GM18498 (cell line): ENCODE results near the gene HIKESHI.
"Not testable (repeated sequence)": the region's sequence is repeated elsewhere in the genome, so short reads cannot be mapped to it uniquely, and the experiment has no call there.

ENCODE experiments used
- ATAC-seq: cut with Tn5 transposase; IDR thresholded peaks from one replicate; pipeline ENCODE4 v1.9.1; 2021; ENCODE audit warnings: mild to moderate bottlenecking, moderate library complexity; ENCODE audit not compliant: unreplicated experiment

HIKESHI gene, protein sequence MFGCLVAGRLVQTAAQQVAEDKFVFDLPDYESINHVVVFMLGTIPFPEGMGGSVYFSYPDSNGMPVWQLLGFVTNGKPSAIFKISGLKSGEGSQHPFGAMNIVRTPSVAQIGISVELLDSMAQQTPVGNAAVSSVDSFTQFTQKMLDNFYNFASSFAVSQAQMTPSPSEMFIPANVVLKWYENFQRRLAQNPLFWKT

GRCh38 chr11:86302092-86302793 is at the start of gene HIKESHI:
TSS of gene HIKESHI (plus strand) at chr11:86302240. CDS start at chr11:86302449, 209 bp downstream.
- peak; percentile 99 for ATAC-seq

DNA sequence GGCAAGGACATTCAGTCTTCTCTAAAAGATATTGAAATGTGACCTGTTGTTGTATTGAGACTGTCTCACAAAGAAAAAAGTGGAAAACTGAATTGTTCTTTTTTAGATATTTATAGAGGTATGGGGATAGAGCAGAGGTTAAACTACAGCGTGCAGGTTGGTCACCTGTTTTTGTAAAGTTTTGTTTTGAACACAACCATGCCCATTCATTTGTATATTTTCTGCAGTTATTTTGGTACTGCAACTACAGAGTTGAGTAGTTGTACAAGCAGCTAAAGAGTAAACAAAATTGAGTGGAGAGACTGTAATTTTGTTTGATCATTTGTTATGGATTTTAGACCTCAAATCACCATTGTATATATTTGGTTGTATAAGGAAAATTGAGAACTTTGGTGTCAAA is 46.1 kb upstream of the HIKESHI start:
- ATAC-seq: peak; percentile 84

DNA sequence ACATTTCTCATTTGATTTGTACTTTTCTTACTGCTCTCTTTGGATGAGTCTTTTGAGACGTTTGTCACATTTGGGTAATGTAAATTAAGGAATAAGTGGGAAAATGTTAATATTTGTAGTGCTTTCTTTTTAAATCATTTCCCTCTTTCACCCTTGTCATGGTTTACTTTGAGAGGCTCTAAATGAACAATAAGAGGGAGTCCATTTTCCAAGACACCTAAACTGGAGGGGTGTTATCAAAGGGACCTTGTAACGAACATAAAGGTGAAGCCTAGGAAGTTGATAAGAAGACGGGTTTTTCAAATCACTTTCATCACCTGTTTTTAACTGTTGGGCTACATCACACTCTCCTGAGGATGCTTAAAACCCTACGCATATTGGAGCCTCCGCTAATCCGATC is 45.4 kb upstream of the HIKESHI start:
- ATAC-seq: no peak

- no peak for ATAC-seq
Observed at GRCh38 chr11:86257446-86257845, 44.6 kb upstream of the HIKESHI start.

- ATAC-seq: no peak
Observed at GRCh38 chr11:86259730-86260129, 42.3 kb upstream of the HIKESHI start.

GRCh38 chr11:86261328-86261727 is 40.7 kb upstream of the HIKESHI start:
- ATAC-seq: no peak

DNA sequence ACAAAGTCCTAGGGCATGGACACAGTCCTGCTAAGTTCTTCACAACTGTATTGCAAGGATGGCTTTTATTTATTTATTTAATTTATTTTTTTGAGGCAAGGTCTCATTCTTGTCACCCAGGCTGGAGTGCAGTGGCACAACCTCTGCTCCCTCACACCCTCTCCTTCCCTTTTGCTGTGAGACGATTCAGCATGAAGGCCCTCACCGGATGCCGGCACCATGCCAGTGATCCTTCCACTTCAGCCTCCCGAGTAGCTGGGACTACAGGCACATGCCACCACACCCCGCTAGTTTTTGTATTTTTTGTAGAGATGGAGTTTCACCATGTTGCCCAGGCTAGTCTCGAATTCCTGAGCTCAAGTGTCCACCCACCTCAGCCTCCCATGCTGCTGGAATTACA is 39.7 kb upstream of the HIKESHI start:
- ATAC-seq: no peak

DNA sequence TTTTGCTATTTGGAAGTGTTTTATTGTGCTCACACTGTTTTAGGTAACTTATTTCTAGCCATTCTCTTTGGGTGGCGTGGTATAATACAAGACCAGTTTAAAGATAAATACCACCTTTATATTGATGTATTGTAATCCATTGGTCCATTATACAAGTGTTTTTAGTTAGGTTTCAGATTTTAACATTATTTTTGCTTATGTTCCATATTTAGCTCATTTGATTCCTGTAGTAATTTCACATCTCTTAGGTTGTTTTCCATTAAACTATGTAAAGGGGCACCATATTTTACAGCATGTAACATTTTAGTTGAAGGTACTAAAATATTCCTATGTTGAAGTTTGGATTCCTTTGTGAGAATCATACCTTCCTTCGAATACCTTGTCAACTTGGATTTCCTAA is 37.4 kb upstream of the HIKESHI start:
- no peak for ATAC-seq

DNA sequence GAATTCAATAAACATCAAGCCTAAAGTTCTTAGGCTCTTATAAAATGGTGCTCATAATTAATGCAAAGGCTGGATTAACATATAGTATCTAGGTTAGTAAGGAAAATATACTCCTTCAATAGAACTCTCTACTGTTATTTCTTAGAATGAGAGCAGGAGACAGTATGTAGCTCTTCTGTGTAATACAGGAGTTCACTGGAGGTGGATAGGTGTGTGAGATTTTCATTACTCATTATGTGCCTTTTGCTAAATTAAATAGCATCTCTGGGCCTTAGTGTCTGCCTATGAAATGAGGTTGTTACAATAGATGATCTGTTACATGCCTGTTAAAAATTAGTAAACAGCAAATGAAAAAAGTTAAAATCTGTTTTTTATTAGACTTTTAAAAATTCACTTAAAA is 36.8 kb upstream of the HIKESHI start:
- no peak for ATAC-seq

- ATAC-seq: no peak
Observed at GRCh38 chr11:86269645-86270044, 32.4 kb upstream of the HIKESHI start.

DNA sequence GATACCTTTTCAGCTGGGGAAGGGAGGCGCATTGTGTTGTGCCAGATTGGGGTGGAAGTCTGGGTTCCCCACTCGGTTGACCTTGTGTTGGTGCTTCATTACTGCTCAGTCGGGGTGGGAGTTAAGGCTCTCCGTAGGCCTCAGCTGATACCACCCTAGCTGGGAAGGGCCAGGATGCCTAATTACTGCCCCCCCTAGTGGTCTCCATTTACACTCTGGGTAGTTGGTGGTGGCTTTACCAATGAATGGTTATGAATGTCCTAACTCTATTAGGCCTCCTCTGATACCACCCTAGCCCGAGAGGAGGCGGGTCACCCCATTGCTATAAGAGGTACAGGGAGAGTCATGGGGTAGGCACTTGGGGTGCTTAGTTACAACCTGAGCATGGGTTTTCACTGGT is 27.5 kb upstream of the HIKESHI start:
- ATAC-seq: no peak

DNA sequence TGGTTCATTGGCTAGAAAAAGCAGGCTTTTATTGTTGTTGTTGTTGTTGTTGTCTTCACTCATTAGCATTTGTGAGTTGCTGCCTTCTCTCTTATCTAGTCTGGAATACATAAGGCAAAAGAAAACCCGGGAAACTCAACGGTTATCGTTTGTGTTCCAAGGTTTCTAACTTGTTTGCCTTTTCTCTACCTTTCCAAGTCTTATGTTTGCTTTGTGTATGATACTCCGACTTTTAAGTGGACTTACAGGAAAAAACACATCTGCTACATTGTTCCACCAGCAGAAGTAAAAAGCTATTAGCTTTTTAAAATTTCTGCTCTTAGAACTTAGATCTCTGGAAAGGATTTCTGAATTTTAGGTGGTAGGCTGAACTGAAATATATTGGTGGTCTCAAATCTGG is 27.0 kb upstream of the HIKESHI start:
- ATAC-seq: no peak

GRCh38 chr11:86275493-86276370 is 26.3 kb upstream of the HIKESHI start:
- ATAC-seq: no peak

GRCh38 chr11:86277741-86278140 is 24.3 kb upstream of the HIKESHI start:
- no peak for ATAC-seq

- no peak for ATAC-seq
Observed at GRCh38 chr11:86278226-86278625, 23.8 kb upstream of the HIKESHI start.

DNA sequence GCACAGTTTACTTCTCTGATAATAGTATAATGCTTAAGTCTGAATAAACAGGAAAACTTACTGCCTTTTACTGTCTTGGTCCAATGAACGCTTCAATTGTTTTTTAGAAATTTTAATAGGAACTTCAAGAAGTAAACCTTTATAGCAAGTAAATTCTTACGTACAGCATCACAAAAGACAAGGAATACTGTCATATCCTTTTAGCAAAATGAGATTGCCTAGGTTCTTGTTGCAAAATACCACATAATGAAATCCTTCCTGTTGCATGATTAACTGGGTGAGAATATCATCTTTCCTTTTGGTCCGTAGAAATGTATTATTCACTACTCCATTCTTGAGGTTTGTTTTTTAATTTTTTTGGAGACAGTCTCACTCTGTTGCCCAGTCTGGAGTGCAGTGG is 22.3 kb upstream of the HIKESHI start:
- no peak for ATAC-seq

DNA sequence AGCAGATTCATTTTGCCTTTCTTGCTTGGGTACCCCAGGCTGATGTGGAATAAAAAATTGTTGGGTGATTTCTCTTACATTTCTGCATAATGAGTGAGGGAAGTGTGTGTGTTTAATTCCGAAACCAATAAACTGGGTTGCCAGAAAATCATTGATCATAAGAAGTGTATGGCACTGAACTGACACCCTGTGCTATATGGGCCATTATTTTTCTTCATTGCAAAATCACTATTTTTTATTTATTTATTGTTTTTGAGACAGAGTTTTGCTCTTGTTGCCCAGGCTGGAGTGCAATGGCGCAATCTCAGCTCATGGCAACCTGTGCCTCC is 14.6 kb upstream of the HIKESHI start:
- ATAC-seq: no peak

- no peak for ATAC-seq
Observed at GRCh38 chr11:86288776-86289507, 13.1 kb upstream of the HIKESHI start.

DNA sequence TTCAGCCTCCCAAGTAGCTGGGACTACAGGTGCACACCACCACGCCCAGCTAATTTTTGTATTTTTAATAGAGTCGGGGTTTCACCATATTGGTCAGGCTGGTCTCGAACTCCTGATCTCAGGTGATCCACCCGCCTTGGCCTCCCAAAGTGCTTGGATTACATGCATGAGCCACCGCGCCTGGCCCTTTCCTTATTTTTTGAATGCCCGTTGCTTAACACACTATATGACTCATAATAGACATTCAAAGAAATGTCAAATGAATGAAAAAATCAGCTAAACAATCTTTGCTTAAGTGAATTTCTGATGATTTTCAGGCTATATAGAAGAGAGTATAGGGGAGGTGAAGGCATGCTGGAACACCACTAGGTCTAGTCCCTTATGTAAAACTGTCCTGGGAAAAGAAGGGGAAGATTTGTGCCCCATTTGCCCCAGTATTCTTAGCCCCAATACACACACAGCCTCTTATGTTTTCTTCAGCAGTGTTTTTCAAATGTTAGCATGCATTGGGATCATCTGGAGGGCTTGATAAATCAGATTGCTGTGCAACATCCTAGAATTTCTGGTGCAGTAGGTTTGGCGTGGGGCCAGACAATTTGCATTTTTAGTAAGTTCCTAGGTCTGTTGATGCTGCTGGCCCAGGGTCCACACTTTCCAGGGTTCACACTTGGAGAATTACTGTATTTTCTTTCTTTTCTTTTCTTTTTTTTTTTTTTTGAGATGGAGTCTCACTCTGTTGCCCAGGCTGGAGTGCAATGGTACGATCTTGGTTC is 12.3 kb upstream of the HIKESHI start:
- ATAC-seq: not testable (repeated sequence)

GRCh38 chr11:86291466-86292262 is 10.4 kb upstream of the HIKESHI start:
- no peak for ATAC-seq
